ENCODE results near the gene TENM4.

DNA sequence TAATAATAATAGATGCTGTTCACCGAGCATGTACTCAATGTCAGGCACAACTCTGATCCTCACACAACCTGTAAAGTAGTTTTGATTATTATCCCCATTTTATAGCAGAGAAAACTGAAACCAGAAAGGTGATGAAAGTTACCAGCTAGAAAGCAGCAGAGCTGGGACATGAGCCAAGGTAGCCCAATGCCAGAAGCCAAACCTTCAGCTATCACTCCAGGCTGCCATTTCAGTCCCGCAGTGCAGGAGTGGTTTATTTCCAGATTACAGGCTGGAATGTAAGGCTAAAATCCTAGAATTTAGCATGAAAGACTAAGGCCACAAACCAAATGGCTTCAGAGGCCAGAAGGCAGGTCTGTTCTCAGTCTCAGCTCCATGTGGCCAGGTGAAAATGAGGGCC is 108.8 kb downstream of the TENM4 start:
- TF ChIP-seq, protein P1, sequence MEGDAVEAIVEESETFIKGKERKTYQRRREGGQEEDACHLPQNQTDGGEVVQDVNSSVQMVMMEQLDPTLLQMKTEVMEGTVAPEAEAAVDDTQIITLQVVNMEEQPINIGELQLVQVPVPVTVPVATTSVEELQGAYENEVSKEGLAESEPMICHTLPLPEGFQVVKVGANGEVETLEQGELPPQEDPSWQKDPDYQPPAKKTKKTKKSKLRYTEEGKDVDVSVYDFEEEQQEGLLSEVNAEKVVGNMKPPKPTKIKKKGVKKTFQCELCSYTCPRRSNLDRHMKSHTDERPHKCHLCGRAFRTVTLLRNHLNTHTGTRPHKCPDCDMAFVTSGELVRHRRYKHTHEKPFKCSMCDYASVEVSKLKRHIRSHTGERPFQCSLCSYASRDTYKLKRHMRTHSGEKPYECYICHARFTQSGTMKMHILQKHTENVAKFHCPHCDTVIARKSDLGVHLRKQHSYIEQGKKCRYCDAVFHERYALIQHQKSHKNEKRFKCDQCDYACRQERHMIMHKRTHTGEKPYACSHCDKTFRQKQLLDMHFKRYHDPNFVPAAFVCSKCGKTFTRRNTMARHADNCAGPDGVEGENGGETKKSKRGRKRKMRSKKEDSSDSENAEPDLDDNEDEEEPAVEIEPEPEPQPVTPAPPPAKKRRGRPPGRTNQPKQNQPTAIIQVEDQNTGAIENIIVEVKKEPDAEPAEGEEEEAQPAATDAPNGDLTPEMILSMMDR (conservative IDR thresholded peaks at IDR 0.05; ENCODE audit: low read length) = no peak
- TF ChIP-seq EZH2phosphoT487 (IDR thresholded peaks at IDR 0.05; ENCODE audit: borderline replicate concordance, low read depth, low read length) = no peak
